ENCODE results near the gene ZBP1.

Gene ZBP1

DNA sequence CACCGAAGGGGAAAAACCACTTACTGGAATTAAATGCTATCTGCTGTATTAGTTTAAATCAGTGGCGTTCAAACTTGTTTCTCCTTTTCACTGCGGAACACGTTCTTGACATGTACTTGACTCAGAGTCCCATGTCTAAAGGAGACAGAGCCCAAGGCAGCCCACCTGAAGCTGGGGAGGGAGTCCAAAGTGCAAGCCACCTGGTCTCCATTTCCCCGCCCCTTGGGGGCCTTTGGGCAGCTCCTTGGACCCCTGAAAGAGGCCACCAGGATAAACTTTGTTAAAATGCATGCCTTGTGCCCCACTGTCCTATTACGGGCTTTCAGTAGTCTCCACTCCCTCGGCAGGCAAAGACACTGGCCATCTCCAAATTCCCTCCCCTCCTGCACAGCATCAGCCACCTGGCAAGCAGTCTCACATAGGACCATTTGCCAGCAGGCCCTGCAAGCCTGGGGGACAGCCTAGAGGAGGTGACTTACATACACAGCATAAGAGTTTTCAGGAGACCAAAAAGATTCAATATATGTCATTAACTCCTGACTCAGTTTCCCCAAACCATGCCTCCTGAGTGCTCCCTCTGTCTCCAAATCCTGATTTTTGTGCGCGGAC is 52.7 kb downstream of the ZBP1 start:
- TF ChIP-seq EGR1 (IDR thresholded peaks at IDR 0.05), result no peak
- TF ChIP-seq RAD21 (IDR thresholded peaks at IDR 0.05; ENCODE audit: low read depth), result no peak
- TF ChIP-seq TCF12 (IDR thresholded peaks at IDR 0.05; ENCODE audit: low read depth), result no peak
- no peak for TF ChIP-seq YY1 (IDR thresholded peaks at IDR 0.05; ENCODE audit: low read depth)
- TF ChIP-seq NFIC (IDR thresholded peaks at IDR 0.05), result no peak
- TF ChIP-seq EP300 (IDR thresholded peaks at IDR 0.05; ENCODE audit: borderline replicate concordance), result no peak
- no peak for TF ChIP-seq TEAD4 (IDR thresholded peaks at IDR 0.05)
- TF ChIP-seq CEBPB (IDR thresholded peaks at IDR 0.05), result no peak
- no peak for TF ChIP-seq CREB1 (IDR thresholded peaks at IDR 0.05; ENCODE audit: low read depth)
- TF ChIP-seq ZBTB7A (IDR thresholded peaks at IDR 0.05; ENCODE audit: low read depth), result no peak
- TF ChIP-seq, protein P1, sequence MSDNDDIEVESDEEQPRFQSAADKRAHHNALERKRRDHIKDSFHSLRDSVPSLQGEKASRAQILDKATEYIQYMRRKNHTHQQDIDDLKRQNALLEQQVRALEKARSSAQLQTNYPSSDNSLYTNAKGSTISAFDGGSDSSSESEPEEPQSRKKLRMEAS (IDR thresholded peaks at IDR 0.05), result no peak
- no peak for TF ChIP-seq TAF1 (IDR thresholded peaks at IDR 0.05; ENCODE audit: low read depth)
- TF ChIP-seq, protein P2, sequence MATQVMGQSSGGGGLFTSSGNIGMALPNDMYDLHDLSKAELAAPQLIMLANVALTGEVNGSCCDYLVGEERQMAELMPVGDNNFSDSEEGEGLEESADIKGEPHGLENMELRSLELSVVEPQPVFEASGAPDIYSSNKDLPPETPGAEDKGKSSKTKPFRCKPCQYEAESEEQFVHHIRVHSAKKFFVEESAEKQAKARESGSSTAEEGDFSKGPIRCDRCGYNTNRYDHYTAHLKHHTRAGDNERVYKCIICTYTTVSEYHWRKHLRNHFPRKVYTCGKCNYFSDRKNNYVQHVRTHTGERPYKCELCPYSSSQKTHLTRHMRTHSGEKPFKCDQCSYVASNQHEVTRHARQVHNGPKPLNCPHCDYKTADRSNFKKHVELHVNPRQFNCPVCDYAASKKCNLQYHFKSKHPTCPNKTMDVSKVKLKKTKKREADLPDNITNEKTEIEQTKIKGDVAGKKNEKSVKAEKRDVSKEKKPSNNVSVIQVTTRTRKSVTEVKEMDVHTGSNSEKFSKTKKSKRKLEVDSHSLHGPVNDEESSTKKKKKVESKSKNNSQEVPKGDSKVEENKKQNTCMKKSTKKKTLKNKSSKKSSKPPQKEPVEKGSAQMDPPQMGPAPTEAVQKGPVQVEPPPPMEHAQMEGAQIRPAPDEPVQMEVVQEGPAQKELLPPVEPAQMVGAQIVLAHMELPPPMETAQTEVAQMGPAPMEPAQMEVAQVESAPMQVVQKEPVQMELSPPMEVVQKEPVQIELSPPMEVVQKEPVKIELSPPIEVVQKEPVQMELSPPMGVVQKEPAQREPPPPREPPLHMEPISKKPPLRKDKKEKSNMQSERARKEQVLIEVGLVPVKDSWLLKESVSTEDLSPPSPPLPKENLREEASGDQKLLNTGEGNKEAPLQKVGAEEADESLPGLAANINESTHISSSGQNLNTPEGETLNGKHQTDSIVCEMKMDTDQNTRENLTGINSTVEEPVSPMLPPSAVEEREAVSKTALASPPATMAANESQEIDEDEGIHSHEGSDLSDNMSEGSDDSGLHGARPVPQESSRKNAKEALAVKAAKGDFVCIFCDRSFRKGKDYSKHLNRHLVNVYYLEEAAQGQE (IDR thresholded peaks at IDR 0.05; ENCODE audit: low read depth), result no peak
- TF ChIP-seq, protein P3, sequence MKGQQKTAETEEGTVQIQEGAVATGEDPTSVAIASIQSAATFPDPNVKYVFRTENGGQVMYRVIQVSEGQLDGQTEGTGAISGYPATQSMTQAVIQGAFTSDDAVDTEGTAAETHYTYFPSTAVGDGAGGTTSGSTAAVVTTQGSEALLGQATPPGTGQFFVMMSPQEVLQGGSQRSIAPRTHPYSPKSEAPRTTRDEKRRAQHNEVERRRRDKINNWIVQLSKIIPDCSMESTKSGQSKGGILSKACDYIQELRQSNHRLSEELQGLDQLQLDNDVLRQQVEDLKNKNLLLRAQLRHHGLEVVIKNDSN (IDR thresholded peaks at IDR 0.05), result no peak
- TF ChIP-seq FOXM1 (IDR thresholded peaks at IDR 0.05; ENCODE audit: borderline replicate concordance, low read depth), result no peak

DNA sequence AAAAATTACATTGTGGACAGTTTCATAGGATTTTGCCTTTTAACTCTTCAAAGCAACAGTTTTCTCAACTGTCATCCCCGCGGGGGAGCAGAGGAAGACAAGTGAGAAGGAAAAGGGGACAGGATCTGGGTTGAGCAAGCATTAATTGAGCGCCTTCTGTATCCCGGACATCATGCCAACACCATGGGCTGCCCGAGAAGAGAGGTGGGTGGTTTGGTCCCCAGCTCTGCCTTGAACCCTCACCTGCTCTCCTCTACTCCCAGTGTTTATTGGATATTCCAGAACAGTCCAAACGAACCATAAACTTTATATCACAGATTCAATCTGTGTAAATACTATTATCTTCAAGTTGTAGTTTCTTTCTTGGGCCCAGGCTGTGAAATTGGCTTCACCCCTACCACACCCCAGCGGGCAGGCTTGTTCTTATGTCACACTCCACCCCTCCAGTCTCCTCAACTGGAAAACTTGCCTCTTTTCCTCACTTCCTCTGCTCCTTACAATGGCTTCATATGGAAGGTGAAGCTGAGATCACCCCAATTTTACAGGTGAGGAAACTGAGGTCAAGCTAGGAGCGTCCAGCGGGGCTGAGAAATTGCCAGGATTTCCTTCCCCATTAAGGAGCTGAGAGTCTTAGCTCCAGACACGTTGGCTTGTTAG is 53.3 kb downstream of the ZBP1 start:
- TF ChIP-seq TEAD4 (IDR thresholded peaks at IDR 0.05) (no peak), NFIC (IDR thresholded peaks at IDR 0.05) (no peak), CEBPB (IDR thresholded peaks at IDR 0.05) (no peak), RAD21 (IDR thresholded peaks at IDR 0.05; ENCODE audit: low read depth) (no peak), EP300 (IDR thresholded peaks at IDR 0.05; ENCODE audit: borderline replicate concordance) (no peak), YY1 (IDR thresholded peaks at IDR 0.05; ENCODE audit: low read depth) (no peak), TCF12 (IDR thresholded peaks at IDR 0.05; ENCODE audit: low read depth) (no peak)
- TF ChIP-seq, protein P1 (IDR thresholded peaks at IDR 0.05), result no peak
- TF ChIP-seq, protein P2 (IDR thresholded peaks at IDR 0.05; ENCODE audit: low read depth), result no peak
- TF ChIP-seq, protein P3 (IDR thresholded peaks at IDR 0.05), result no peak

DNA sequence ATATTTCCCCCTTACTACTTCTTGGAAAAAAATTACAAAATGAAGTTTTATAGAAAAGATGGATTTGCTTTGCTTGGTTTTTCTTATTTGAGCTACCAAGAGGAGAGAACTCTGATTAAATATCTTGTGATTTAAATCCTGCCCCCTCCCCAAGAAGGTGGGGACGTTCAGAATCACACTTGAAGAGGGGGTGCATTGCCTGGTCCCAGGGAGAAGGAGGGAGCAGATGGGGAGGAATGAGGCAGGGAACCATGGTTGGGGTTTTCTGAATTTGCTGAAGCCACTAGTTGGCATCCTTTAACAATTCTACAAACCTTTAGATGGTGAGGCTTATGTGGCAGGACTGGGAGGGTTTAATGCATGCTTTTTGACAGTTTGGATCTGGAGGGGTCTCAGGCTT is 53.8 kb downstream of the ZBP1 start:
- TF ChIP-seq EGR1 (IDR thresholded peaks at IDR 0.05), result no peak
- no peak for TF ChIP-seq TAF1 (IDR thresholded peaks at IDR 0.05; ENCODE audit: low read depth)
- no peak for TF ChIP-seq CEBPB (IDR thresholded peaks at IDR 0.05)
- no peak for TF ChIP-seq YY1 (IDR thresholded peaks at IDR 0.05; ENCODE audit: low read depth)
- TF ChIP-seq TCF12 (IDR thresholded peaks at IDR 0.05; ENCODE audit: low read depth), result no peak
- TF ChIP-seq FOXM1 (IDR thresholded peaks at IDR 0.05; ENCODE audit: borderline replicate concordance, low read depth), result no peak
- TF ChIP-seq NFIC (IDR thresholded peaks at IDR 0.05), result no peak
- TF ChIP-seq, protein P3 (IDR thresholded peaks at IDR 0.05), result no peak
- TF ChIP-seq EP300 (IDR thresholded peaks at IDR 0.05; ENCODE audit: borderline replicate concordance), result no peak
- TF ChIP-seq, protein P1 (IDR thresholded peaks at IDR 0.05), result no peak
- TF ChIP-seq RAD21 (IDR thresholded peaks at IDR 0.05; ENCODE audit: low read depth), result no peak
- TF ChIP-seq ZBTB7A (IDR thresholded peaks at IDR 0.05; ENCODE audit: low read depth), result no peak
- no peak for TF ChIP-seq TEAD4 (IDR thresholded peaks at IDR 0.05)

DNA sequence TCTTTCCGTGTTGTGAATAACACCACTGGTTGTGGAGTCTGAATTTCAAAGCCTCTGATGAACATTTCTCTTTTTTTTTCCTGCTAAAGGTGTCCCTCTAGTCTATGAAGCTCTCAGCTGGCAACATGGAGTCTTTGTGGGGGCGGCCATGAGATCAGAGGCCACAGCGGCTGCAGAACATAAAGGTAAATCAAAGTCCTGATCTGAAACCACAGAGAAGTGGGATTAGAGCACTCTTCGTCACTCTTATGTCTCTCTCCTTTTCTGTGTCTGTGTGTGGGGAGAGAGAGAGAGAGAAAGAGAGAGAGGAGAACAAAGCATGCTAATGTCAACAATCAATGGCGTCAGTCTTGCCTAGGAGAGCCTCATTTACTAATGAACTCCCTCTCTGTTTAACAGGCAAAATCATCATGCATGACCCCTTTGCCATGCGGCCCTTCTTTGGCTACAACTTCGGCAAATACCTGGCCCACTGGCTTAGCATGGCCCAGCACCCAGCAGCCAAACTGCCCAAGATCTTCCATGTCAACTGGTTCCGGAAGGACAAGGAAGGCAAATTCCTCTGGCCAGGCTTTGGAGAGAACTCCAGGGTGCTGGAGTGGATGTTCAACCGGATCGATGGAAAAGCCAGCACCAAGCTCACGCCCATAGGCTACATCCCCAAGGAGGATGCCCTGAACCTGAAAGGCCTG is 55.1 kb downstream of the ZBP1 start:
- TF ChIP-seq, protein P3 (IDR thresholded peaks at IDR 0.05), result no peak
- TF ChIP-seq EGR1 (IDR thresholded peaks at IDR 0.05) (no peak), CEBPB (IDR thresholded peaks at IDR 0.05) (no peak), TAF1 (IDR thresholded peaks at IDR 0.05; ENCODE audit: low read depth) (no peak), CREB1 (IDR thresholded peaks at IDR 0.05; ENCODE audit: low read depth) (no peak), NFIC (IDR thresholded peaks at IDR 0.05) (no peak), ZBTB7A (IDR thresholded peaks at IDR 0.05; ENCODE audit: low read depth) (no peak), RAD21 (IDR thresholded peaks at IDR 0.05; ENCODE audit: low read depth) (no peak), EP300 (IDR thresholded peaks at IDR 0.05; ENCODE audit: borderline replicate concordance) (no peak), TEAD4 (IDR thresholded peaks at IDR 0.05) (no peak), YY1 (IDR thresholded peaks at IDR 0.05; ENCODE audit: low read depth) (no peak), TCF12 (IDR thresholded peaks at IDR 0.05; ENCODE audit: low read depth) (no peak), FOXM1 (IDR thresholded peaks at IDR 0.05; ENCODE audit: borderline replicate concordance, low read depth) (no peak)
- TF ChIP-seq, protein P2 (IDR thresholded peaks at IDR 0.05; ENCODE audit: low read depth), result no peak
- TF ChIP-seq, protein P1 (IDR thresholded peaks at IDR 0.05), result no peak
